H1 (cell line): Measurements from ENCODE around the gene KCNC1. TPM values are rescaled to one million over a fixed set of nuclear protein-coding genes. Genes with fewer than 3 reads are reported as not detected.

ENCODE experiments used
- EGR1 ChIP-seq: IDR thresholded peaks from 2 replicates; pipeline ENCODE4 v1.6.1; 2011; ENCODE audit warnings: low read depth, low read length, borderline replicate concordance
- GTF2F1 ChIP-seq: IDR thresholded peaks from 2 replicates; pipeline ENCODE4 v1.6.1; 2012; ENCODE audit warnings: low read depth, low read length, improper control_type of control experiment, borderline replicate concordance
- TCF12 ChIP-seq: IDR thresholded peaks from 2 replicates; pipeline ENCODE4 v1.6.1; 2011; ENCODE audit warnings: low read depth, mild to moderate bottlenecking, low read length
- polyA plus RNA-seq, 7 experiments: library from polyadenylated mRNA; depleted of rRNA in 3 of 7; stranded (reverse) in 5 of 7; unstranded in 2 of 7; fragments of >200 nt in 5 of 7; fragments of 200-250 nt in 2 of 7; gene quantifications; 1 replicate in 5 of 7; 2 replicates in 1 of 7; 4 replicates in 1 of 7; pipeline versions ENCODE4 v1.2.1 to v1.2.3, GENCODE V29; 2011 to 2013; ENCODE audit warnings: missing spikeins in 2 of 7, mixed read lengths in 2 of 7
- total RNA-seq: library from RNA; stranded (reverse); fragmentation: NEBNext Ultra II Directional; extraction: Animal tissue kit (Norgen Biotek cat#: 25700); gene quantifications from 2 replicates; pipeline ENCODE4 v1.2.1, GENCODE V29; 2021

The KCNC1 gene
- total and polyA plus RNA-seq, 2 of the 8 experiments (the other 6 are each of a cell fraction or from before 2014, with no cell fraction given), result 0.11 to 0.26 TPM

DNA sequence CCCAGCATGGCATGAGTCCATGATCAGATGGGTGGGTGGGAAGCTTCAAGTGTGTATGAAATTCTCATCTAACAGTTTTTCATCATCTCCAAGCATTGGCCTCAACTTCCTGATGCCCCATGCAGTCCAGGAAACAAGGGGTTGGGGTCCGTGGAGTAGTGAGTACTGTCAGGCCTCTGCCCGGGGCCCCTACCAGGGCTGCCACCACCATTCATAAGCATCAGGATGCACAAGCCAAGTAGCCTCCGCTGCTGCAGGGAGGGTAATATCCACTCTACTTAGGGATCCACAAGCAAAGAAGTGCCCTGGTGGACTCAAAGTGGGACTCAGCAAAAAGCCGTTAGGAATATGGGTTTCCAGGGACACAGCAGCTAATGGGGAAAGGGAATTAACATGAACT lies 49.3 kb downstream of the KCNC1 start (continued):
- TF ChIP-seq GTF2F1 (no peak), EGR1 (no peak), TCF12 (no peak)
